DMS 273 (cell line): ENCODE results near the gene ZNRD2.

Experiments
- DNase-seq: peaks from one replicate; lab custom pipeline; 2025; ENCODE audit not compliant: unreplicated experiment; lab: John Stamatoyannopoulos, UW

ZNRD2 gene

GRCh38 chr11:65572356-65573051 is 2.2 kb downstream of the ZNRD2 start, which contains the start of gene FAM89B:
Gene FAM89B (plus strand): TSS chr11:65572538. CDS start chr11:65572670, 132 bp downstream.
- peak; percentile 90 for DNase-seq

GRCh38 chr11:65573391-65574079 is 3.3 kb downstream of the ZNRD2 start:
- no peak for DNase-seq

- DNase-seq, result peak; percentile 87
Observed at GRCh38 chr11:65574109-65574810, 4.0 kb downstream of the ZNRD2 start.

GRCh38 chr11:65574811-65575567 is 4.7 kb downstream of the ZNRD2 start:
- no peak for DNase-seq

GRCh38 chr11:65575568-65576231 is 5.4 kb downstream of the ZNRD2 start, which contains the start of gene EHBP1L1:
Gene EHBP1L1 (plus strand): TSS chr11:65576053. CDS start chr11:65576303, 250 bp downstream.
- DNase-seq, result no peak

GRCh38 chr11:65576232-65576866 is 6.1 kb downstream of the ZNRD2 start:
- DNase-seq, result no peak

GRCh38 chr11:65576867-65577755 is 6.8 kb downstream of the ZNRD2 start:
- DNase-seq, result no peak

- DNase-seq, result no peak
Observed at GRCh38 chr11:65577756-65578109, 7.5 kb downstream of the ZNRD2 start.

GRCh38 chr11:65578134-65578533 is 7.9 kb downstream of the ZNRD2 start:
- no peak for DNase-seq

GRCh38 chr11:65578667-65579066 is 8.4 kb downstream of the ZNRD2 start:
- DNase-seq, result no peak

GRCh38 chr11:65579291-65579690 is 9.0 kb downstream of the ZNRD2 start:
- DNase-seq, result no peak

GRCh38 chr11:65580031-65580692 is 9.9 kb downstream of the ZNRD2 start:
- no peak for DNase-seq

GRCh38 chr11:65580756-65581155 is 10.5 kb downstream of the ZNRD2 start:
- no peak for DNase-seq

GRCh38 chr11:65581928-65582327 is 11.7 kb downstream of the ZNRD2 start:
- no peak for DNase-seq

GRCh38 chr11:65583589-65583988 is 13.3 kb downstream of the ZNRD2 start:
- no peak for DNase-seq

- no peak for DNase-seq
Observed at GRCh38 chr11:65584106-65584505, 13.8 kb downstream of the ZNRD2 start.

- no peak for DNase-seq
Observed at GRCh38 chr11:65584723-65585171, 14.5 kb downstream of the ZNRD2 start.

GRCh38 chr11:65585396-65586246 is 15.3 kb downstream of the ZNRD2 start:
- no peak for DNase-seq
